ENCODE data around the gene UQCC3. TPM values are rescaled to one million over a fixed set of nuclear protein-coding genes. Genes with fewer than 3 reads are reported as not detected.
"Not testable (repeated sequence)": the region's sequence is repeated elsewhere in the genome, so short reads cannot be mapped to it uniquely, and the experiment has no call there.

Gene UQCC3
- 1 to 10 TPM in 1 of 2 donors, under 1 TPM in 1; 0.87 to 4.7 TPM for total RNA-seq

- peak within 1 kb of the TSS; percentile 97 to 98 for H3K27ac Mint-ChIP-seq
- peak; percentile 89 to 91 for ATAC-seq
- peaks cover 29 to 48% of the 10 kb centered on the region in 2 donors for H3K36me3 Mint-ChIP-seq
- DNase-seq (ENCODE audit: low spot score in 2 of 2): peak; percentile 79 to 80
- no peaks in the 10 kb centered on the region for H3K9me3 Mint-ChIP-seq
These were observed at the start of gene UQCC3, which contains the start of gene LBHD1 for GRCh38 chr11:62671608-62672389. Gene UQCC3, plus strand, starts transcription at chr11:62671673. Its CDS starts 73 bp downstream, at chr11:62671746. Gene LBHD1, minus strand, starts transcription at chr11:62672267. Its CDS starts 2,236 bp downstream, at chr11:62670031.

GRCh38 chr11:62622476-62623089, 48.9 kb upstream of the UQCC3 start:
- H3K27ac Mint-ChIP-seq: peak overlapping the region; percentile 91 to 92
- DNase-seq (ENCODE audit: low spot score in 2 of 2): no peak
- no peak for ATAC-seq
- H3K36me3 Mint-ChIP-seq: peaks cover 21 to 31% of the 10 kb centered on the region in 2 donors
- H3K9me3 Mint-ChIP-seq: no peaks in the 10 kb centered on the region

GRCh38 chr11:62627713-62628112, 43.8 kb upstream of the UQCC3 start:
- ATAC-seq: no peak
- H3K36me3 Mint-ChIP-seq: peaks cover 23 to 34% of the 10 kb centered on the region in 2 donors
- DNase-seq (ENCODE audit: low spot score in 2 of 2): no peak
- no peaks in the 10 kb centered on the region for H3K9me3 Mint-ChIP-seq
- peak overlapping the region in 1 of 2 donors; percentile 79 for H3K27ac Mint-ChIP-seq

- H3K9me3 Mint-ChIP-seq: no peaks in the 10 kb centered on the region
- ATAC-seq: no peak
- no peak for DNase-seq (ENCODE audit: low spot score in 2 of 2)
- H3K27ac Mint-ChIP-seq: peak overlapping the region; percentile 62 to 72
- peaks cover 27 to 43% of the 10 kb centered on the region in 2 donors for H3K36me3 Mint-ChIP-seq
These were observed 39.0 kb upstream of the UQCC3 start for GRCh38 chr11:62632492-62632891.

GRCh38 chr11:62644220-62644619, 27.3 kb upstream of the UQCC3 start:
- H3K9me3 Mint-ChIP-seq: peaks cover 0 to 5% of the 10 kb centered on the region in 2 donors
- peaks cover 18 to 25% of the 10 kb centered on the region in 2 donors for H3K36me3 Mint-ChIP-seq
- no peak for ATAC-seq
- H3K27ac Mint-ChIP-seq: peak overlapping the region; percentile 40 to 92
- DNase-seq (ENCODE audit: low spot score in 2 of 2): no peak

- H3K27ac Mint-ChIP-seq: peak overlapping the region; percentile 92 to 98
- ATAC-seq (no peak), DNase-seq (ENCODE audit: low spot score in 2 of 2) (no peak)
- H3K9me3 Mint-ChIP-seq: no peaks in the 10 kb centered on the region
- H3K36me3 Mint-ChIP-seq: peaks cover 12 to 22% of the 10 kb centered on the region in 2 donors
These were observed 25.9 kb upstream of the UQCC3 start for GRCh38 chr11:62645671-62645945.

GRCh38 chr11:62645946-62646824, 25.3 kb upstream of the UQCC3 start, which contains the start of gene GANAB:
Gene GANAB, minus strand, starts transcription at chr11:62646613. Its CDS starts 14 bp downstream, at chr11:62646599.
- H3K9me3 Mint-ChIP-seq: no peaks in the 10 kb centered on the region
- H3K36me3 Mint-ChIP-seq: peaks cover 12 to 17% of the 10 kb centered on the region in 2 donors
- H3K27ac Mint-ChIP-seq: peak within 1 kb of the TSS; percentile 92 to 98
- ATAC-seq (peak; percentile 99 to 100), DNase-seq (ENCODE audit: low spot score in 2 of 2) (peak; percentile 98)

GRCh38 chr11:62646825-62647608, 24.5 kb upstream of the UQCC3 start:
- DNase-seq (ENCODE audit: low spot score in 2 of 2) (no peak), ATAC-seq (peak; percentile 0 to 3)
- Mint-ChIP-seq H3K36me3 (peaks cover 12 to 17% of the 10 kb centered on the region in 2 donors), H3K27ac (peak overlapping the region; percentile 92 to 98), H3K9me3 (no peaks in the 10 kb centered on the region)

- DNase-seq (ENCODE audit: low spot score in 2 of 2): no peak
- H3K27ac Mint-ChIP-seq: no peak overlapping the region
- H3K9me3 Mint-ChIP-seq: no peaks in the 10 kb centered on the region
- ATAC-seq: no peak
- peaks cover 14 to 21% of the 10 kb centered on the region in 2 donors for H3K36me3 Mint-ChIP-seq
These were observed 23.9 kb upstream of the UQCC3 start for GRCh38 chr11:62647609-62648005.

- ATAC-seq (no peak), DNase-seq (ENCODE audit: low spot score in 2 of 2) (no peak)
- Mint-ChIP-seq H3K27ac (no peak overlapping the region), H3K36me3 (peaks cover 18 to 19% of the 10 kb centered on the region in 2 donors), H3K9me3 (no peaks in the 10 kb centered on the region)
These were observed 23.1 kb upstream of the UQCC3 start for GRCh38 chr11:62648185-62648966.

GRCh38 chr11:62648967-62649364, 22.5 kb upstream of the UQCC3 start:
- Mint-ChIP-seq H3K27ac (no peak overlapping the region), H3K36me3 (peaks cover 19 to 20% of the 10 kb centered on the region in 2 donors), H3K9me3 (no peaks in the 10 kb centered on the region)
- DNase-seq (ENCODE audit: low spot score in 2 of 2) (no peak), ATAC-seq (no peak)

GRCh38 chr11:62649486-62649885, 22.0 kb upstream of the UQCC3 start:
- H3K27ac Mint-ChIP-seq: no peak overlapping the region
- ATAC-seq (no peak), DNase-seq (ENCODE audit: low spot score in 2 of 2) (no peak)
- H3K9me3 Mint-ChIP-seq: no peaks in the 10 kb centered on the region
- H3K36me3 Mint-ChIP-seq: peaks cover 19 to 20% of the 10 kb centered on the region in 2 donors

- not testable (repeated sequence) for ATAC-seq; DNase-seq (ENCODE audit: low spot score in 2 of 2); H3K27ac Mint-ChIP-seq; H3K9me3 Mint-ChIP-seq
- H3K36me3 Mint-ChIP-seq: peaks cover 16 to 19% of the 10 kb centered on the region in 2 donors
These were observed 21.2 kb upstream of the UQCC3 start for GRCh38 chr11:62650283-62650682.

- H3K9me3 Mint-ChIP-seq: no peaks in the 10 kb centered on the region
- H3K36me3 Mint-ChIP-seq: peaks cover 8 to 12% of the 10 kb centered on the region in 2 donors
- no peak for DNase-seq (ENCODE audit: low spot score in 2 of 2)
- peak in 1 of 2 donors; percentile 61 for ATAC-seq
- peak overlapping the region; percentile 96 for H3K27ac Mint-ChIP-seq
These were observed 19.1 kb upstream of the UQCC3 start for GRCh38 chr11:62652161-62653006.
